HG03565 (cell line): ENCODE data around the gene PRND.
"Not testable (repeated sequence)": the region's sequence is repeated elsewhere in the genome, so short reads cannot be mapped to it uniquely, and the experiment has no call there.

Experiments used
- ATAC-seq: cut with Tn5 transposase; IDR thresholded peaks from one replicate; pipeline ENCODE4 v1.9.1; 2021; ENCODE audit warnings: mild to moderate bottlenecking, moderate library complexity; ENCODE audit not compliant: unreplicated experiment

PRND gene

GRCh38 chr20:4721719-4722118, at the start of gene PRND:
Gene PRND (plus strand): TSS chr20:4721909. CDS start chr20:4724552, 2,643 bp downstream.
- no peak for ATAC-seq

GRCh38 chr20:4672948-4673347, 48.8 kb upstream of the PRND start:
- ATAC-seq, result no peak

- no peak for ATAC-seq
Measured at GRCh38 chr20:4673371-4674001, 48.2 kb upstream of the PRND start.

- no peak for ATAC-seq
Measured at GRCh38 chr20:4674672-4675071, 47.0 kb upstream of the PRND start.

- ATAC-seq, result no peak
Measured at GRCh38 chr20:4677846-4678245, 43.9 kb upstream of the PRND start.

GRCh38 chr20:4681401-4681800, 40.3 kb upstream of the PRND start:
- ATAC-seq, result no peak

- no peak for ATAC-seq
Measured at GRCh38 chr20:4681991-4682401, 39.7 kb upstream of the PRND start.

- no peak for ATAC-seq
Measured at GRCh38 chr20:4682682-4683081, 39.0 kb upstream of the PRND start.

- ATAC-seq, result no peak
Measured at GRCh38 chr20:4683261-4683660, 38.4 kb upstream of the PRND start.

GRCh38 chr20:4684837-4685413, 36.8 kb upstream of the PRND start:
- no peak for ATAC-seq

GRCh38 chr20:4685923-4686221, 35.8 kb upstream of the PRND start:
- ATAC-seq, result no peak

GRCh38 chr20:4688305-4688704, 33.4 kb upstream of the PRND start:
- no peak for ATAC-seq

GRCh38 chr20:4689220-4689619, 32.5 kb upstream of the PRND start:
- ATAC-seq, result no peak

GRCh38 chr20:4691753-4692152, 30.0 kb upstream of the PRND start:
- no peak for ATAC-seq

- ATAC-seq, result no peak
Measured at GRCh38 chr20:4694076-4694475, 27.6 kb upstream of the PRND start.

- ATAC-seq, result no peak
Measured at GRCh38 chr20:4697189-4697830, 24.4 kb upstream of the PRND start.

- no peak for ATAC-seq
Measured at GRCh38 chr20:4697831-4698221, 23.9 kb upstream of the PRND start.

GRCh38 chr20:4699216-4699615, 22.5 kb upstream of the PRND start:
- ATAC-seq, result no peak

- no peak for ATAC-seq
Measured at GRCh38 chr20:4699957-4700356, 21.8 kb upstream of the PRND start.

GRCh38 chr20:4702562-4703280, 19.0 kb upstream of the PRND start:
- no peak for ATAC-seq

- ATAC-seq, result no peak
Measured at GRCh38 chr20:4703281-4703676, 18.4 kb upstream of the PRND start.

GRCh38 chr20:4706941-4707340, 14.8 kb upstream of the PRND start:
- not testable (repeated sequence) for ATAC-seq
